Adrenal gland (tissue), 5 donors: Measurements from ENCODE around the gene GPC6.

Experiments used
- CTCF ChIP-seq, 6 experiments: fragments of 450-650 bp in 4 of 6; fragments of 200-600 bp in 2 of 6; sonication (generic) in 1 of 6; IDR thresholded peaks; 1 replicate in 5 of 6; 2 replicates in 1 of 6; pipeline versions ENCODE4 v1.5.1 to v1.8.0; 2016 to 2021; ENCODE audit warnings: antibody characterized with exemption in 6 of 6, mild to moderate bottlenecking in 2 of 6, moderate library complexity in 1 of 6
- POLR2A ChIP-seq, 2 donors: fragments of 450-650 bp; IDR thresholded peaks; one replicate each; pipeline ENCODE4 v1.6.1; 2017; ENCODE audit warnings: antibody characterized with exemption in 2 of 2, mild to moderate bottlenecking in 2 of 2, moderate library complexity in 1 of 2
- donor health status: DM: no; HTN: no; CAD: no.

GRCh38 chr13:94305934-94306333 is 1079.3 kb downstream of the GPC6 start:
- TF ChIP-seq CTCF (IDR thresholded peaks at IDR 0.05) (no peak), POLR2A (IDR thresholded peaks at IDR 0.05) (no peak)
